A673 (cell line): ENCODE measurements around the gene CAVIN3. TPM values are rescaled to one million over a fixed set of nuclear protein-coding genes. Genes with fewer than 3 reads are reported as not detected.

Experiments used
- BruUV-seq: library from RNA; stranded (reverse); fragments of 400-500 nt; replicated peaks from 2 replicates; lab custom pipeline; 2021; lab: Mats Ljungman, UMichigan
- CTCF ChIA-PET: fragments of 300-600 bp; sonication (Branson Sonifier 250); formaldehyde crosslinking; loops from one replicate; lab custom pipeline; 2022; ENCODE audit warnings: antibody characterized with exemption; lab: Charles Lee
- POLR2A ChIA-PET: fragments of 300-600 bp; sonication (Branson Sonifier 250); formaldehyde crosslinking; loops from one replicate; lab custom pipeline; 2022; ENCODE audit warnings: antibody characterized with exemption; ENCODE audit not compliant: low non-redundant PET; lab: Charles Lee
- DNase-seq: peaks from one replicate; pipeline ENCODE4 v3.0.0-alpha.2; 2015; ENCODE audit warnings: low spot score
- H3K27ac ChIP-seq: fragments of 200-600 bp; sonication (generic); 2 replicates; pipeline ENCODE4 v1.5.1; 2016; ENCODE audit warnings: mixed run types, low read depth, mild to moderate bottlenecking, mixed read lengths, antibody characterized with exemption, low read length; ENCODE audit not compliant: poor library complexity, severe bottlenecking
- H3K27me3 ChIP-seq: fragments of 200-600 bp; sonication (generic); replicated peaks from 2 replicates; pipeline ENCODE4 v1.6.1; 2017; ENCODE audit warnings: mixed run types, low read depth, mild to moderate bottlenecking, mixed read lengths, antibody characterized with exemption, low read length; ENCODE audit not compliant: insufficient read depth, poor library complexity
- H3K36me3 ChIP-seq: fragments of 200-600 bp; sonication (generic); 2 replicates; pipeline ENCODE4 v1.6.1; 2016; ENCODE audit warnings: mixed run types, mild to moderate bottlenecking, mixed read lengths, antibody characterized with exemption, low read length; ENCODE audit not compliant: insufficient read depth, poor library complexity, severe bottlenecking
- H3K4me1 ChIP-seq: fragments of 200-600 bp; sonication (generic); 2 replicates; pipeline ENCODE4 v1.6.1; 2017; ENCODE audit warnings: mixed run types, mild to moderate bottlenecking, mixed read lengths, antibody characterized with exemption, low read length; ENCODE audit not compliant: insufficient read depth, poor library complexity, severe bottlenecking
- H3K4me3 ChIP-seq: fragments of 200-600 bp; sonication (generic); 2 replicates; pipeline ENCODE4 v1.5.1; 2016; ENCODE audit warnings: low read depth, mixed run types, mild to moderate bottlenecking, mixed read lengths, low read length; ENCODE audit not compliant: poor library complexity, severe bottlenecking
- H3K9me3 ChIP-seq: fragments of 200-600 bp; sonication (generic); 2 replicates; pipeline ENCODE4 v1.6.1; 2016; ENCODE audit warnings: mixed run types, low read depth, mild to moderate bottlenecking, mixed read lengths, antibody characterized with exemption, low read length; ENCODE audit not compliant: poor library complexity, severe bottlenecking
- CTCF ChIP-seq: fragments of 300-800, 200-600 bp; sonication (generic); conservative IDR thresholded peaks from 2 replicates; pipeline ENCODE4 v1.5.1; 2017; ENCODE audit warnings: low read depth, mild to moderate bottlenecking, antibody characterized with exemption, low read length, moderate library complexity, mixed read lengths
- EZH2 ChIP-seq: fragments of 200-600 bp; sonication (generic); IDR thresholded peaks from 2 replicates; pipeline ENCODE4 v1.6.1; 2017; ENCODE audit warnings: borderline replicate concordance, low read depth, mild to moderate bottlenecking, mixed read lengths, antibody characterized with exemption, low read length; ENCODE audit not compliant: poor library complexity, severe bottlenecking
- intact Hi-C: fragments of 100-400 bp; cut with micrococcal nuclease; formaldehyde crosslinking; loops from one replicate; pipeline ENCODE4 v1.10.0; 2022; ENCODE audit not compliant: unreplicated experiment
- total RNA-seq: library from RNA; stranded (reverse); gene quantifications from 2 replicates; pipeline ENCODE4 v1.2.3, GENCODE V29; 2021

CAVIN3 gene
- total RNA-seq, 1 experiment from 2014 or later = 1.3 TPM

GRCh38 chr11:6351782-6352382 lies 31.6 kb upstream of the CAVIN3 start:
- ChIA-PET CTCF (interaction anchor here (0.5 to 1.5 kb wide), 2 partner anchors 11 to 51 kb away, joined by 3 to 5 read pairs; no protein-coding TSS in a partner anchor), POLR2A (no interaction called here)
- Histone ChIP-seq H3K27me3 (no peaks in the 10 kb centered on the region), H3K27ac (no peak overlapping the region), H3K9me3 (no peaks in the 10 kb centered on the region), H3K4me3 (no peak overlapping the region), H3K36me3 (no peaks in the 10 kb centered on the region), H3K4me1 (peaks cover 3% of the 10 kb centered on the region)
- BruUV-seq = no TSS peak
- DNase-seq = no peak
- no peak for TF ChIP-seq CTCF
- no peak for TF ChIP-seq EZH2
- intact Hi-C loops = loop anchor here (5.0 to 10.0 kb wide), 2 partner anchors 100 to 357 kb away; no protein-coding TSS in a partner anchor

- DNase-seq = no peak
Measured at GRCh38 chr11:6350486-6350885, 30.2 kb upstream of the CAVIN3 start.

DNA sequence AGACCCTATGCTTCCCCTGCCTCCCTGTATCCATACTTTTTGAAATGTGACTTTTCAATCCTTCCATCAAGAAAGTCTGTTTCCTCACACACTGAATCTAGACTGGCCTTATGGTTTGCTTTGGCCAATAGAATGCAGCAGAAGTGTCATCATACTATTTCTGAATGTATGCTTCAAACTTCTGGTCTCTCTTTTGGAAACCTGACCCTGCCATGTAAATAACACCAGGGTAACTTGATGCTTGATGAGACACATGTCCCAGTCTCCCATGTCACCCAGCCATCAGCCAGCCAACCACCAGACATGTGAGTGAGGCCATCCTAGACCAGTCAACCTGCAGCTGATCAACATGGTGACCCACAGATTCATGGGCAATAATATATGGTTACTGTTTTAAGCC lies 29.7 kb upstream of the CAVIN3 start:
- H3K4me3 ChIP-seq = no peak overlapping the region
- POLR2A ChIA-PET = no interaction called here
- intact Hi-C loops = loop anchor here (5.0 to 10.0 kb wide), 2 partner anchors 98 to 355 kb away; no protein-coding TSS in a partner anchor
- no peak for TF ChIP-seq EZH2
- no peak for TF ChIP-seq CTCF
- no peaks in the 10 kb centered on the region for H3K27me3 ChIP-seq
- no peak for DNase-seq
- no peaks in the 10 kb centered on the region for H3K9me3 ChIP-seq
- H3K36me3 ChIP-seq = no peaks in the 10 kb centered on the region
- BruUV-seq = no TSS peak
- CTCF ChIA-PET = no interaction called here
- no peaks in the 10 kb centered on the region for H3K4me1 ChIP-seq
- no peak overlapping the region for H3K27ac ChIP-seq

More at GRCh38 chr11:6350486-6350885, 30.2 kb upstream of the CAVIN3 start:
- ChIA-PET POLR2A (no interaction called here), CTCF (no interaction called here)
- Histone ChIP-seq H3K27me3 (no peaks in the 10 kb centered on the region), H3K4me3 (no peak overlapping the region), H3K9me3 (no peaks in the 10 kb centered on the region), H3K36me3 (no peaks in the 10 kb centered on the region), H3K4me1 (no peaks in the 10 kb centered on the region), H3K27ac (no peak overlapping the region)
- TF ChIP-seq EZH2 (no peak), CTCF (no peak)
- intact Hi-C loops = loop anchor here (5.0 to 10.0 kb wide), 2 partner anchors 98 to 356 kb away; no protein-coding TSS in a partner anchor
- BruUV-seq = no TSS peak
